K562 (cell line): ENCODE measurements around the gene SLC10A4. TPM values are rescaled to one million over a fixed set of nuclear protein-coding genes. Genes with fewer than 3 reads are reported as not detected.

Experiments used
- CTCF ChIP-seq, 3 experiments: IDR thresholded peaks in 2 of 3; conservative IDR thresholded peaks in 1 of 3; 2 replicates each; pipeline ENCODE4 v1.5.1; 2011 to 2012; ENCODE audit warnings: low read length in 3 of 3, mild to moderate bottlenecking in 3 of 3, control low read depth in 2 of 3, improper control_type of control experiment in 1 of 3, inconsistent platforms in 1 of 3, low read depth in 1 of 3, mixed read lengths in 1 of 3, moderate library complexity in 1 of 3; ENCODE audit not compliant: insufficient read depth in 2 of 3
- ERF ChIP-seq: fragments of 450-650 bp; formaldehyde crosslinking; IDR thresholded peaks from 2 replicates; pipeline ENCODE4 v1.4.0; 2020; ENCODE audit warnings: mild to moderate bottlenecking, mixed read lengths
- HDAC1 ChIP-seq, 2 experiments: fragments of 450-650 bp; IDR thresholded peaks; 2 replicates each; pipeline ENCODE4 v1.6.1; 2016 to 2017; ENCODE audit warnings: inconsistent platforms in 1 of 2, mild to moderate bottlenecking in 1 of 2, moderate library complexity in 1 of 2
- POLR2G ChIP-seq: fragments of 200-400 bp; formaldehyde crosslinking; IDR thresholded peaks from 2 replicates; pipeline ENCODE4 v1.6.1; 2017; ENCODE audit warnings: low read depth, mild to moderate bottlenecking, antibody characterized with exemption, low read length, moderate library complexity
- RBM39 ChIP-seq: fragments of 200-400 bp; formaldehyde crosslinking; optimal IDR thresholded peaks from 2 replicates; pipeline ENCODE3; 2018; ENCODE audit warnings: low read depth, low read length
- RREB1 ChIP-seq: fragments of 250-450 bp; sonication (Bioruptor Pico); IDR thresholded peaks from 2 replicates; pipeline ENCODE4 v1.4.0; 2020
- TCF3 ChIP-seq: sonication (generic); formaldehyde crosslinking; IDR thresholded peaks from 2 replicates; pipeline ENCODE4 v1.4.0; 2020; ENCODE audit warnings: mild to moderate bottlenecking, missing genetic modification reagents
- ZFP1 ChIP-seq: fragments of 450-650 bp; formaldehyde crosslinking; IDR thresholded peaks from 2 replicates; pipeline ENCODE4 v1.4.0; 2020; ENCODE audit warnings: mild to moderate bottlenecking, mixed read lengths
- polyA plus RNA-seq, 8 experiments: library from polyadenylated mRNA; depleted of rRNA in 4 of 8; stranded (reverse) in 5 of 8; unstranded in 3 of 8; fragments of >200 nt; fragmentation: Nextera tagmentation in 2 of 8; fragmentation: Illumina TruSeq in 1 of 8; extraction: Ambion mirVana in 2 of 8; extraction: Trizol in 1 of 8; gene quantifications; 2 replicates each; pipeline versions ENCODE4 v1.2.1 to v1.2.3, GENCODE V29; 2011 to 2014; ENCODE audit warnings: inconsistent platforms in 1 of 8, missing spikeins in 1 of 8
- total RNA-seq, 7 experiments: library from RNA; depleted of rRNA in 6 of 7; stranded (reverse); fragments of >200 nt in 6 of 7; fragmentation: Illumina TruSeq in 2 of 7; extraction: Trizol in 2 of 7; gene quantifications; 2 replicates each; pipeline versions ENCODE4 v1.2.1 to v1.2.3, GENCODE V29; 2011 to 2021; ENCODE audit warnings: low replicate concordance in 1 of 7
- TF ChIP-seq, protein P1 (sequence below): fragments of 250-450 bp; sonication (Bioruptor Pico); IDR thresholded peaks from 2 replicates; pipeline ENCODE4 v1.5.0; 2021; ENCODE audit warnings: mild to moderate bottlenecking, moderate library complexity
- TF ChIP-seq, protein P2 (sequence below): fragments of 150-350 bp; conservative IDR thresholded peaks from 2 replicates; pipeline ENCODE4 v1.6.1; 2014; ENCODE audit warnings: low read length

Gene SLC10A4
- total and polyA plus RNA-seq, 9 of the 15 experiments (the other 6 are each of a cell fraction or from before 2014, with no cell fraction given), result 2.5 to 16.9 (median 9.3) TPM

- TF ChIP-seq RREB1 (CRISPR knock-in tag), result no peak
- no peak for TF ChIP-seq TCF3 (CRISPR knock-in tag)
- TF ChIP-seq, protein P1, sequence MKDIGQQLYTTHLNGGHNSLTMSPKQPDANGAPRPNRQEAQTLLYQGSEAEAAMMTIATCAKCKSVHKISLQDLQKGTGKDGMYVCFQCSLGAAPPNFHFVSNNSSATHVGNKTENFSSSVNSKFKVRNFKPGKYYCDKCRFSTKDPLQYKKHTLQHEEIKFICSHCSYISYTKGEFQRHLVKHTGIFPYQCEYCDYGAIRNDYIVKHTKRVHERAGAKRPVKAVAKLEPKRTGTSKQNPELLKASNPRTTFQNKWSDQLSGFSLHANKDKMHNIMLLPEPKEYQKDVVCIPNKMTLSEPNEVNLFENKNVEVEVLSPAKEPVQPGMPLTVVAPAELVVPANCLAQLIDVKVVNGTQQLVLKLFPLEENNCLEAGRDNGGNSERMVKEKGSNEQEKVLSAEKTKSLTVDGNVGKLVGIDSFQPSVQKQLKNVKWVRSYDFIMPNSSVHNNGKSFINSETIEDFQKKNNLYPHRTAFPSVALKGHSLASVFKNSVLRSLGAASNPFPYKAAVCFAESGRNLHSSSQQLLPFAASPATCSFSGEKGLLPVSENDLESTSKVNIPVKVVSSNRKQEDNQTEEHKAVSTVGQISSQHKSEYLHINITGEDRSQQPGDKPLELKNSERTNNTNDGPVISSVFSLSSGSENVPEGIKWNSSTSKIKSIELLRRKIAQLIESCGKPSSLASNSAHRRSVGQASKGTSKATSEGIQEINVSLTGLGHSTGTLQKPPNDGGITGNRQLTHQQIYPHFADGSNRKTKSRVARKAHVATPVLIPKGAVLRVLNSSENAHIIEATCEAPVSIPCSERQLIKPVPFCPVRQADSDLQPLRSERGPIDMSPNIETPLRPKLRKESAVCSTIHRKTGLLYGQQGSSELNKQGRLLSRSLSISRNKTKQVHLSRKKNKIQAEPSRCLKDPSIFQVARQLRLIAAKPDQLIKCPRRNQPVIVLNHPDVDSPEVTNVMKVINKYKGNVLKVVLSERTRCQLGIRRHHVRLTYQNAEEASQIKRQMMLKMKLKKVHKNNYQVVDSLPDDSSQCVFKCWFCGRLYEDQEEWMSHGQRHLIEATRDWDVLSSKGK (CRISPR knock-in tag), result no peak
- peak in 1 of 2 experiments; percentile 40; a peak in 1 of 4 replicates for TF ChIP-seq HDAC1 (IDR thresholded peaks at IDR 0.05)
- TF ChIP-seq CTCF (IDR thresholded peaks at IDR 0.05 in 2 of 3, conservative IDR thresholded peaks at IDR 0.05 in 1 of 3; ENCODE audit: insufficient read depth in 2 of 3, low read depth in 1 of 3, low read length in 3 of 3), result peak in 1 of 3 experiments; percentile 24; a peak in 1 of 6 replicates
- TF ChIP-seq, protein P2, sequence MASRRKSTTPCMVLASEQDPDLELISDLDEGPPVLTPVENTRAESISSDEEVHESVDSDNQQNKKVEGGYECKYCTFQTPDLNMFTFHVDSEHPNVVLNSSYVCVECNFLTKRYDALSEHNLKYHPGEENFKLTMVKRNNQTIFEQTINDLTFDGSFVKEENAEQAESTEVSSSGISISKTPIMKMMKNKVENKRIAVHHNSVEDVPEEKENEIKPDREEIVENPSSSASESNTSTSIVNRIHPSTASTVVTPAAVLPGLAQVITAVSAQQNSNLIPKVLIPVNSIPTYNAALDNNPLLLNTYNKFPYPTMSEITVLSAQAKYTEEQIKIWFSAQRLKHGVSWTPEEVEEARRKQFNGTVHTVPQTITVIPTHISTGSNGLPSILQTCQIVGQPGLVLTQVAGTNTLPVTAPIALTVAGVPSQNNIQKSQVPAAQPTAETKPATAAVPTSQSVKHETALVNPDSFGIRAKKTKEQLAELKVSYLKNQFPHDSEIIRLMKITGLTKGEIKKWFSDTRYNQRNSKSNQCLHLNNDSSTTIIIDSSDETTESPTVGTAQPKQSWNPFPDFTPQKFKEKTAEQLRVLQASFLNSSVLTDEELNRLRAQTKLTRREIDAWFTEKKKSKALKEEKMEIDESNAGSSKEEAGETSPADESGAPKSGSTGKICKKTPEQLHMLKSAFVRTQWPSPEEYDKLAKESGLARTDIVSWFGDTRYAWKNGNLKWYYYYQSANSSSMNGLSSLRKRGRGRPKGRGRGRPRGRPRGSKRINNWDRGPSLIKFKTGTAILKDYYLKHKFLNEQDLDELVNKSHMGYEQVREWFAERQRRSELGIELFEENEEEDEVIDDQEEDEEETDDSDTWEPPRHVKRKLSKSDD, result no peak
- no peak for TF ChIP-seq ERF (CRISPR knock-in tag)
- TF ChIP-seq POLR2G, result peak; percentile 43
- no peak for TF ChIP-seq RBM39
- TF ChIP-seq ZFP1 (CRISPR knock-in tag), result no peak
These were observed 792 bp downstream of the SLC10A4 start (continued) for GRCh38 chr4:48483777-48484493.
